Lung (tissue), 12 donors: Measurements from ENCODE around the gene ADAMTS8. TPM values are rescaled to one million over a fixed set of nuclear protein-coding genes. Genes with fewer than 3 reads are reported as not detected.

Experiments used
- ATAC-seq: fragments of 200-7000 bp; cut with Tn5 transposase; one replicate; pipeline ENCODE4 v1.9.1; 2020; ENCODE audit warnings: moderate number of reproducible peaks; ENCODE audit not compliant: insufficient read depth, low FRiP score
- DNase-seq, 3 donors: peaks; one replicate each; pipeline ENCODE4 v3.0.0-alpha.2; 2013 to 2017
- H3K27ac ChIP-seq, 2 donors: one replicate each; pipeline ENCODE4 v1.5.1; 2013; ENCODE audit warnings: mild to moderate bottlenecking in 2 of 2, moderate library complexity in 2 of 2, control low read depth in 1 of 2, inconsistent platforms in 1 of 2, low read depth in 1 of 2, low read length in 1 of 2
- H3K27me3 ChIP-seq, 3 donors: one replicate each; pipeline ENCODE4 v1.5.1; 2013; ENCODE audit warnings: low read length in 2 of 3; ENCODE audit not compliant: control insufficient read depth in 3 of 3, insufficient read depth in 3 of 3
- H3K36me3 ChIP-seq, 4 donors: one replicate each; pipeline ENCODE4 v1.5.1; 2013; ENCODE audit warnings: low read length in 4 of 4, mild to moderate bottlenecking in 1 of 4, moderate library complexity in 1 of 4; ENCODE audit not compliant: control insufficient read depth in 4 of 4, insufficient read depth in 4 of 4
- H3K4me1 ChIP-seq, 5 donors: one replicate each; pipeline ENCODE4 v1.5.1; 2013; ENCODE audit warnings: low read length in 5 of 5, mild to moderate bottlenecking in 2 of 5, moderate library complexity in 1 of 5; ENCODE audit not compliant: control insufficient read depth in 5 of 5, insufficient read depth in 5 of 5
- H3K4me3 ChIP-seq: one replicate; pipeline ENCODE4 v1.5.1; 2013; ENCODE audit warnings: mild to moderate bottlenecking, control low read depth, moderate library complexity
- H3K9ac ChIP-seq, 2 donors: one replicate each; pipeline ENCODE4 v1.5.1; 2013; ENCODE audit warnings: low read length in 2 of 2, control low read depth in 1 of 2; ENCODE audit not compliant: insufficient read depth in 1 of 2
- H3K9me3 ChIP-seq, 4 donors: one replicate each; pipeline ENCODE4 v1.5.1; 2013; ENCODE audit warnings: low read length in 3 of 4, mild to moderate bottlenecking in 1 of 4, moderate library complexity in 1 of 4; ENCODE audit not compliant: control insufficient read depth in 4 of 4, insufficient read depth in 3 of 4
- CTCF ChIP-seq: IDR thresholded peaks from 2 replicates; pipeline ENCODE4 v1.5.1; 2012; ENCODE audit warnings: mild to moderate bottlenecking; ENCODE audit errors: control extremely low read depth, extremely low read depth
- WGBS, 2 donors: extraction: QIAGEN DNeasy Blood & Tissue Kit; methylation state at CpG; one replicate each; pipeline ENCODE4 v1.1.7; 2013; 5-methylcytosine and 5-hydroxymethylcytosine counted together
- polyA plus RNA-seq, 2 donors: library from polyadenylated mRNA; stranded (reverse); fragments of 200-250 nt; gene quantifications; one replicate each; pipeline ENCODE4 v1.2.1, GENCODE V29; 2013
- total RNA-seq, 2 donors: library from RNA; depleted of rRNA in 1 of 2; stranded (reverse); fragments of >200 nt in 1 of 2; gene quantifications; one replicate each; pipeline ENCODE4 v1.2.1, GENCODE V29; 2014 to 2021
- donor health status: control.
- donor health status: control.
- donor health status: Bipolar disorder and iron deficiency.
- donor health status: healthy.
- donor health status: DM: yes; HTN: yes; CAD: no.

ADAMTS8 gene
- total and polyA plus RNA-seq, 4 donors = 11.3 to 47.7 (median 22.1) TPM

GRCh38 chr11:130435671-130436070 lies 7.3 kb upstream of the ADAMTS8 start:
- Histone ChIP-seq H3K4me1 (peaks cover 0 to 19% (median 6%) of the 10 kb centered on the region in 5 donors), H3K9ac (no peak overlapping the region), H3K9me3 (no peaks in the 10 kb centered on the region), H3K27ac (no peak overlapping the region), H3K4me3 (no peak overlapping the region), H3K36me3 (no peaks in the 10 kb centered on the region), H3K27me3 (no peaks in the 10 kb centered on the region)
- 54 to 69% methylated on average over 4 of the region's 4 CpGs for WGBS, 2 donors
- ATAC-seq = no peak
- TF ChIP-seq CTCF = no peak
- peak in 1 of 3 donors; percentile 28 for DNase-seq

GRCh38 chr11:130434521-130435223 lies 6.3 kb upstream of the ADAMTS8 start:
- peaks cover 0 to 6% (median 4%) of the 10 kb centered on the region in 3 donors for H3K27me3 ChIP-seq
- 1% methylated on average over 20 of the region's 20 CpGs for WGBS, 2 donors
- H3K27ac ChIP-seq = peak overlapping the region; percentile 30 to 75
- peak; percentile 92 for ATAC-seq
- DNase-seq = peak; percentile 87 to 97 (median 95)
- no peaks in the 10 kb centered on the region for H3K9me3 ChIP-seq
- H3K36me3 ChIP-seq = no peaks in the 10 kb centered on the region
- H3K4me1 ChIP-seq = peaks cover 0 to 19% (median 6%) of the 10 kb centered on the region in 5 donors
- peak; percentile 88 for TF ChIP-seq CTCF
- H3K9ac ChIP-seq = peak overlapping the region; percentile 58 to 79
- H3K4me3 ChIP-seq = peak overlapping the region; percentile 31

GRCh38 chr11:130433357-130433756 lies 4.9 kb upstream of the ADAMTS8 start:
- Histone ChIP-seq H3K27ac (no peak overlapping the region), H3K4me3 (no peak overlapping the region), H3K9ac (no peak overlapping the region), H3K36me3 (no peaks in the 10 kb centered on the region), H3K4me1 (peaks cover 0 to 24% (median 6%) of the 10 kb centered on the region in 5 donors), H3K9me3 (no peaks in the 10 kb centered on the region), H3K27me3 (peaks cover 0 to 16% (median 13%) of the 10 kb centered on the region in 3 donors)
- ATAC-seq (no peak), DNase-seq (no peak)
- no peak for TF ChIP-seq CTCF
- WGBS, 2 donors = 75 to 77% methylated on average over 4 of the region's 4 CpGs
